Lung (tissue), 12 donors: Measurements from ENCODE around the gene ALG12. TPM values are rescaled to one million over a fixed set of nuclear protein-coding genes. Genes with fewer than 3 reads are reported as not detected.

ENCODE experiments used
- ATAC-seq: fragments of 200-7000 bp; cut with Tn5 transposase; one replicate; pipeline ENCODE4 v1.9.1; 2020; ENCODE audit warnings: moderate number of reproducible peaks; ENCODE audit not compliant: insufficient read depth, low FRiP score
- DNase-seq, 3 donors: peaks; one replicate each; pipeline ENCODE4 v3.0.0-alpha.2; 2013 to 2017
- H3K27ac ChIP-seq, 2 donors: one replicate each; pipeline ENCODE4 v1.5.1; 2013; ENCODE audit warnings: mild to moderate bottlenecking in 2 of 2, moderate library complexity in 2 of 2, control low read depth in 1 of 2, inconsistent platforms in 1 of 2, low read depth in 1 of 2, low read length in 1 of 2
- H3K27me3 ChIP-seq, 3 donors: one replicate each; pipeline ENCODE4 v1.5.1; 2013; ENCODE audit warnings: low read length in 2 of 3; ENCODE audit not compliant: control insufficient read depth in 3 of 3, insufficient read depth in 3 of 3
- H3K36me3 ChIP-seq, 4 donors: one replicate each; pipeline ENCODE4 v1.5.1; 2013; ENCODE audit warnings: low read length in 4 of 4, mild to moderate bottlenecking in 1 of 4, moderate library complexity in 1 of 4; ENCODE audit not compliant: control insufficient read depth in 4 of 4, insufficient read depth in 4 of 4
- H3K4me1 ChIP-seq, 5 donors: one replicate each; pipeline ENCODE4 v1.5.1; 2013; ENCODE audit warnings: low read length in 5 of 5, mild to moderate bottlenecking in 2 of 5, moderate library complexity in 1 of 5; ENCODE audit not compliant: control insufficient read depth in 5 of 5, insufficient read depth in 5 of 5
- H3K4me3 ChIP-seq: one replicate; pipeline ENCODE4 v1.5.1; 2013; ENCODE audit warnings: mild to moderate bottlenecking, control low read depth, moderate library complexity
- H3K9ac ChIP-seq, 2 donors: one replicate each; pipeline ENCODE4 v1.5.1; 2013; ENCODE audit warnings: low read length in 2 of 2, control low read depth in 1 of 2; ENCODE audit not compliant: insufficient read depth in 1 of 2
- H3K9me3 ChIP-seq, 4 donors: one replicate each; pipeline ENCODE4 v1.5.1; 2013; ENCODE audit warnings: low read length in 3 of 4, mild to moderate bottlenecking in 1 of 4, moderate library complexity in 1 of 4; ENCODE audit not compliant: control insufficient read depth in 4 of 4, insufficient read depth in 3 of 4
- WGBS, 2 donors: extraction: QIAGEN DNeasy Blood & Tissue Kit; methylation state at CpG; one replicate each; pipeline ENCODE4 v1.1.7; 2013; 5-methylcytosine and 5-hydroxymethylcytosine counted together
- polyA plus RNA-seq, 2 donors: library from polyadenylated mRNA; stranded (reverse); fragments of 200-250 nt; gene quantifications; one replicate each; pipeline ENCODE4 v1.2.1, GENCODE V29; 2013
- total RNA-seq, 2 donors: library from RNA; depleted of rRNA in 1 of 2; stranded (reverse); fragments of >200 nt in 1 of 2; gene quantifications; one replicate each; pipeline ENCODE4 v1.2.1, GENCODE V29; 2014 to 2021
- TF ChIP-seq, protein P1 (sequence below): IDR thresholded peaks from 2 replicates; pipeline ENCODE4 v1.5.1; 2012; ENCODE audit warnings: mild to moderate bottlenecking; ENCODE audit errors: control extremely low read depth, extremely low read depth
- donor health status: control.
- donor health status: control.
- donor health status: Bipolar disorder and iron deficiency.
- donor health status: healthy.
- donor health status: DM: yes; HTN: yes; CAD: no.

ALG12 gene
- total and polyA plus RNA-seq, 4 donors = 13.6 to 33.9 (median 16.6) TPM

DNA sequence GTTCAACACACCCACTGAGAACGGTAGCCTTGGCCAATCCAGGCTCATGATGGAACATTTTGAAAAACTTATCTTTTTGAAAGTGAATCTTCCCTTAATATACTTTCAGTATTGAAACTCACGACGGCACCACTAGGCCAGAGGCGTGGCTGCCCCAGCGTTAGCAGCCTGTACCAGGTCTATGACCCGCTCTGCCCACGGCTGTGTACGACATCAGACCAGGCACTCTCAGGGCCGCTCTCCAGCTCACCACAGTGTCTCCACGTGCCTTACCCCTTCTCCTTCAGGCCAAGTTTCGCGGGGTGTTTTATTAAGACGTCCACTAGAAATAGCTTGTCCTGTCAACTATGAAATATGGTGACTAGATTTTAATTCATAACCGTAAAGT lies 31.2 kb downstream of the ALG12 start:
- no peak for DNase-seq
- WGBS, 2 donors = 96 to 97% methylated on average over 14 of the region's 14 CpGs
- H3K36me3 ChIP-seq = peaks cover 5 to 74% (median 41%) of the 10 kb centered on the region in 4 donors

DNA sequence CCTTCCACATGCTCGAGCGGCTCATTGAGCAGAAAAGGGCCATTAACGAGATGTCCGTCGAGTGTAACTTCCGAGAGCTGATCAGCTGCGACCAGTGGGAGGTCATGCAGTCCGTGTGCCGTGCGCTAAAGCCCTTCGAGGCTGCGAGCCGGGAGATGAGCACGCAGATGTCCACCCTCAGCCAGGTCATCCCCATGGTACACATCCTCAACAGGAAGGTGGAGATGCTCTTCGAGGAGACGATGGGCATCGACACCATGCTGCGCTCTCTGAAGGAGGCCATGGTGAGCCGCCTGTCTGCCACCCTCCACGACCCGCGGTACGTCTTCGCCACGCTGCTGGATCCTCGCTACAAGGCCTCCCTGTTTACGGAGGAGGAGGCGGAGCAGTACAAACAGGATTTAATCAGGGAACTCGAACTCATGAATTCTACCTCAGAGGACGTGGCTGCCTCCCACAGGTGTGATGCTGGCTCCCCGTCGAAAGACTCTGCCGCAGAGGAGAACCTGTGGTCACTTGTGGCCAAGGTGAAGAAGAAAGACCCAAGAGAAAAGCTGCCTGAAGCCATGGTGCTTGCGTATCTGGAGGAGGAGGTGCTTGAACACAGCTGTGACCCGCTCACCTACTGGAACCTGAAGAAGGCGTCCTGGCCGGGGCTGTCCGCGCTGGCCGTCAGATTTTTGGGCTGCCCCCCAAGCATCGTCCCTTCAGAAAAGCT lies 31.7 kb downstream of the ALG12 start:
- Histone ChIP-seq H3K4me3 (no peak overlapping the region), H3K27ac (no peak overlapping the region), H3K9ac (no peak overlapping the region), H3K9me3 (peaks cover 0 to 16% (median 3%) of the 10 kb centered on the region in 4 donors), H3K4me1 (peaks cover 0 to 3% (median 0%) of the 10 kb centered on the region in 5 donors), H3K36me3 (peaks cover 5 to 74% (median 41%) of the 10 kb centered on the region in 4 donors), H3K27me3 (no peaks in the 10 kb centered on the region)
- TF ChIP-seq, protein P1, sequence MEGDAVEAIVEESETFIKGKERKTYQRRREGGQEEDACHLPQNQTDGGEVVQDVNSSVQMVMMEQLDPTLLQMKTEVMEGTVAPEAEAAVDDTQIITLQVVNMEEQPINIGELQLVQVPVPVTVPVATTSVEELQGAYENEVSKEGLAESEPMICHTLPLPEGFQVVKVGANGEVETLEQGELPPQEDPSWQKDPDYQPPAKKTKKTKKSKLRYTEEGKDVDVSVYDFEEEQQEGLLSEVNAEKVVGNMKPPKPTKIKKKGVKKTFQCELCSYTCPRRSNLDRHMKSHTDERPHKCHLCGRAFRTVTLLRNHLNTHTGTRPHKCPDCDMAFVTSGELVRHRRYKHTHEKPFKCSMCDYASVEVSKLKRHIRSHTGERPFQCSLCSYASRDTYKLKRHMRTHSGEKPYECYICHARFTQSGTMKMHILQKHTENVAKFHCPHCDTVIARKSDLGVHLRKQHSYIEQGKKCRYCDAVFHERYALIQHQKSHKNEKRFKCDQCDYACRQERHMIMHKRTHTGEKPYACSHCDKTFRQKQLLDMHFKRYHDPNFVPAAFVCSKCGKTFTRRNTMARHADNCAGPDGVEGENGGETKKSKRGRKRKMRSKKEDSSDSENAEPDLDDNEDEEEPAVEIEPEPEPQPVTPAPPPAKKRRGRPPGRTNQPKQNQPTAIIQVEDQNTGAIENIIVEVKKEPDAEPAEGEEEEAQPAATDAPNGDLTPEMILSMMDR = no peak
- no peak for ATAC-seq
- WGBS, 2 donors = 97 to 98% methylated on average over 41 of the region's 41 CpGs
- DNase-seq = no peak

More for the DNA sequence above, 31.2 kb downstream of the ALG12 start:
- no peaks in the 10 kb centered on the region for H3K27me3 ChIP-seq
- TF ChIP-seq, protein P1 = no peak
- H3K4me1 ChIP-seq = peaks cover 0 to 3% (median 0%) of the 10 kb centered on the region in 5 donors
- H3K9me3 ChIP-seq = peaks cover 0 to 16% (median 3%) of the 10 kb centered on the region in 4 donors
- H3K9ac ChIP-seq = no peak overlapping the region
- no peak overlapping the region for H3K4me3 ChIP-seq
- no peak for ATAC-seq
- no peak overlapping the region for H3K27ac ChIP-seq

DNA sequence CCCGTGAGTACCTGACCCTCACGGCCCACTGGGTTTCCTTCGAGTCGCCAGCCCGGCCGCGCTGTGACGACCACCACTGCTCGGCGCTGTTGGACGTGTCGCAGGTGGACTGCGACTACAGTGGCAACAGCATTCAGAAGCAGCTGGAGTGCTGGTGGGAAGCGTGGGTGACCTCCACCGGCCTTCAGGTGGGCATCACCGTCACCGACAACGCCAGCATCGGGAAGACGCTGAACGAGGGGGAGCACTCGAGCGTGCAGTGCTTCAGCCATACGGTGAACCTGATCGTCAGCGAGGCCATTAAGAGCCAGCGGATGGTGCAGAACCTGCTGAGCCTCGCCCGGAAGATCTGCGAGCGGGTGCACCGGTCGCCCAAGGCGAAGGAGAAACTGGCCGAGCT lies 32.4 kb downstream of the ALG12 start:
- H3K27ac ChIP-seq = no peak overlapping the region
- ATAC-seq (no peak), DNase-seq (no peak)
- H3K27me3 ChIP-seq = no peaks in the 10 kb centered on the region
- peaks cover 0 to 15% (median 3%) of the 10 kb centered on the region in 4 donors for H3K9me3 ChIP-seq
- peaks cover 0 to 3% (median 0%) of the 10 kb centered on the region in 5 donors for H3K4me1 ChIP-seq
- WGBS, 2 donors = 98 to 99% methylated on average over 35 of the region's 35 CpGs
- TF ChIP-seq, protein P1 = no peak
- peaks cover 5 to 68% (median 38%) of the 10 kb centered on the region in 4 donors for H3K36me3 ChIP-seq
- no peak overlapping the region for H3K4me3 ChIP-seq
- no peak overlapping the region for H3K9ac ChIP-seq
